ENCODE results near the gene SMIM23. TPM values are rescaled to one million over a fixed set of nuclear protein-coding genes. Genes with fewer than 3 reads are reported as not detected.

SMIM23 gene
- total and polyA plus RNA-seq, 2 donors (not counting 3 experiments of a cell fraction or from before 2014, with no cell fraction given) = not detected

DNA sequence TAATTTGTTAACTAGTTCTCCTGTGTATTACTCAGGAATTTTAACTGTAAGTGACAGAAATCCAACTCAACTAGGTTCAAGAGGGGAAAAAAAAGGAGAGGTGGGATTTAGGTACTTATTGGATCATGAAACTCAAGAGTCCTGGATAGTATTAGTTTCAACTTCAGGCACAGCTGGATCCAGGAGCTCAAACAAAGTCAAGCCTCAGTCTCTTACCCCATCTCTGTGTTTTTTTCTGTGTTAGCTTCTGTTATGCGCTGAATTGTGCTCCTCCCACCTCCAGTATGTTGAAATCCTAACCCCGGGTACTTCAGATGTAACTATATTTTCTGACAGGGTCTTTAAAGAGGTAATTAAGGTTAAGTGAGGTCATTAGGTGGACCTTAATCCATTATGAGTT, 53.5 kb downstream of the SMIM23 start:
- Histone ChIP-seq H3K36me3 (ENCODE audit: control insufficient read depth in 2 of 2, extremely low read depth in 1 of 2, insufficient read depth in 2 of 2, low read length in 2 of 2) (no peaks in the 10 kb centered on the region), H3K4me1 (ENCODE audit: control insufficient read depth, extremely low read depth, insufficient read depth, low read length) (peaks cover 5% of the 10 kb centered on the region), H3K9ac (replicated peaks; ENCODE audit: extremely low read depth, insufficient read depth, low read length) (no peak overlapping the region), H4K20me1 (replicated peaks; ENCODE audit: control insufficient read depth, extremely low read depth, insufficient read depth, low read length) (no peaks in the 10 kb centered on the region), H2AFZ (ENCODE audit: low read depth, low read length) (no peak overlapping the region), H3K4me2 (ENCODE audit: insufficient read depth, low read length) (no peak overlapping the region), H3K9me3 (replicated peaks; ENCODE audit: control insufficient read depth, insufficient read depth, low read length) (no peaks in the 10 kb centered on the region), H3K9me1 (replicated peaks; ENCODE audit: control insufficient read depth, extremely low read depth, insufficient read depth, low read length) (no peaks in the 10 kb centered on the region), H3K79me2 (ENCODE audit: control insufficient read depth, insufficient read depth, low read length) (no peaks in the 10 kb centered on the region), H3K27ac (ENCODE audit: insufficient read depth, low read depth, low read length) (no peak overlapping the region), H3K4me3 (replicated peaks in 1 of 3; ENCODE audit: insufficient read depth in 1 of 3, low read depth in 1 of 3, low read length in 3 of 3) (no peak overlapping the region), H3K27me3 (ENCODE audit: control insufficient read depth in 2 of 2, insufficient read depth in 2 of 2, low read length in 2 of 2) (no peaks in the 10 kb centered on the region)
- FAIRE-seq = no peak
- no TSS peak for BruUV-seq (replicated peaks)
- intact Hi-C loops (cut with micrococcal nuclease) (no loop called here), dilution Hi-C loops (cut with MboI; ENCODE audit: extremely low pct_ligation_motif_present, low sequenced_read_pairs) (no loop called here)
- DNase-seq (ENCODE audit: low read depth, low spot score) = no peak
- ChIA-PET POLR2A (no interaction called here), CTCF (interaction anchor here (0.9 to 1.0 kb wide), 2 partner anchors 11 to 19 kb away, joined by 3 to 4 read pairs; no protein-coding TSS in a partner anchor)
- TF ChIP-seq POLR2A (IDR thresholded peaks at IDR 0.05; ENCODE audit: low read depth, low read length) = no peak
- no peak for TF ChIP-seq GATA2 (IDR thresholded peaks at IDR 0.05; ENCODE audit: insufficient read depth, insufficient read length, low read depth, low read length)
- TF ChIP-seq, protein P1, sequence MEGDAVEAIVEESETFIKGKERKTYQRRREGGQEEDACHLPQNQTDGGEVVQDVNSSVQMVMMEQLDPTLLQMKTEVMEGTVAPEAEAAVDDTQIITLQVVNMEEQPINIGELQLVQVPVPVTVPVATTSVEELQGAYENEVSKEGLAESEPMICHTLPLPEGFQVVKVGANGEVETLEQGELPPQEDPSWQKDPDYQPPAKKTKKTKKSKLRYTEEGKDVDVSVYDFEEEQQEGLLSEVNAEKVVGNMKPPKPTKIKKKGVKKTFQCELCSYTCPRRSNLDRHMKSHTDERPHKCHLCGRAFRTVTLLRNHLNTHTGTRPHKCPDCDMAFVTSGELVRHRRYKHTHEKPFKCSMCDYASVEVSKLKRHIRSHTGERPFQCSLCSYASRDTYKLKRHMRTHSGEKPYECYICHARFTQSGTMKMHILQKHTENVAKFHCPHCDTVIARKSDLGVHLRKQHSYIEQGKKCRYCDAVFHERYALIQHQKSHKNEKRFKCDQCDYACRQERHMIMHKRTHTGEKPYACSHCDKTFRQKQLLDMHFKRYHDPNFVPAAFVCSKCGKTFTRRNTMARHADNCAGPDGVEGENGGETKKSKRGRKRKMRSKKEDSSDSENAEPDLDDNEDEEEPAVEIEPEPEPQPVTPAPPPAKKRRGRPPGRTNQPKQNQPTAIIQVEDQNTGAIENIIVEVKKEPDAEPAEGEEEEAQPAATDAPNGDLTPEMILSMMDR (IDR thresholded peaks at IDR 0.05; ENCODE audit: extremely low read depth in 1 of 2, insufficient read depth in 1 of 2, low read depth in 1 of 2, low read length in 2 of 2) = no peak
- TF ChIP-seq POLR2AphosphoS5 (IDR thresholded peaks at IDR 0.05; ENCODE audit: insufficient read depth, low read depth, low read length) = no peak
- TF ChIP-seq FOS (IDR thresholded peaks at IDR 0.05; ENCODE audit: borderline replicate concordance, insufficient read depth, low read length) = no peak
- TF ChIP-seq, protein P2, sequence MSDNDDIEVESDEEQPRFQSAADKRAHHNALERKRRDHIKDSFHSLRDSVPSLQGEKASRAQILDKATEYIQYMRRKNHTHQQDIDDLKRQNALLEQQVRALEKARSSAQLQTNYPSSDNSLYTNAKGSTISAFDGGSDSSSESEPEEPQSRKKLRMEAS (IDR thresholded peaks at IDR 0.05; ENCODE audit: insufficient read depth, insufficient read length) = no peak
- no peak for TF ChIP-seq EZH2 (IDR thresholded peaks at IDR 0.05; ENCODE audit: borderline replicate concordance, low read depth, low read length, severe bottlenecking)
- TF ChIP-seq MYC (IDR thresholded peaks at IDR 0.05; ENCODE audit: low read depth, low read length) = no peak
- no peak for TF ChIP-seq JUN (IDR thresholded peaks at IDR 0.05; ENCODE audit: borderline replicate concordance, insufficient read depth, insufficient read length, low read depth)
